Measurements from ENCODE around the gene BLTP3A.
"Not testable (repeated sequence)": the region's sequence is repeated elsewhere in the genome, so short reads cannot be mapped to it uniquely, and the experiment has no call there.

Gene BLTP3A

GRCh38 chr6:34771727-34772126 is 20.2 kb upstream of the BLTP3A start:
- no peak for TF ChIP-seq CTCF (IDR thresholded peaks at IDR 0.05; ENCODE audit: low read depth, low read length)
- H4K20me1 ChIP-seq (ENCODE audit: insufficient read depth, low read length): no peaks in the 10 kb centered on the region
- H2AFZ ChIP-seq (ENCODE audit: low read depth, low read length): no peak overlapping the region
- no peak overlapping the region for H3K9ac ChIP-seq (ENCODE audit: low read length)
- no peaks in the 10 kb centered on the region for H3K4me1 ChIP-seq (ENCODE audit: low read length)
- H3K4me2 ChIP-seq (ENCODE audit: low read length): no peak overlapping the region
- no peaks in the 10 kb centered on the region for H3K27me3 ChIP-seq (ENCODE audit: low read depth, low read length)
- H3K4me3 ChIP-seq (ENCODE audit: low read length): no peak overlapping the region
- H3K27ac ChIP-seq (ENCODE audit: low read length): no peak overlapping the region
- H3K9me3 ChIP-seq (ENCODE audit: insufficient read depth, low read length): no peaks in the 10 kb centered on the region
- H3K79me2 ChIP-seq (ENCODE audit: low read length): no peaks in the 10 kb centered on the region
- H3K36me3 ChIP-seq (replicated peaks; ENCODE audit: low read depth, low read length): peaks cover 15% of the 10 kb centered on the region

DNA sequence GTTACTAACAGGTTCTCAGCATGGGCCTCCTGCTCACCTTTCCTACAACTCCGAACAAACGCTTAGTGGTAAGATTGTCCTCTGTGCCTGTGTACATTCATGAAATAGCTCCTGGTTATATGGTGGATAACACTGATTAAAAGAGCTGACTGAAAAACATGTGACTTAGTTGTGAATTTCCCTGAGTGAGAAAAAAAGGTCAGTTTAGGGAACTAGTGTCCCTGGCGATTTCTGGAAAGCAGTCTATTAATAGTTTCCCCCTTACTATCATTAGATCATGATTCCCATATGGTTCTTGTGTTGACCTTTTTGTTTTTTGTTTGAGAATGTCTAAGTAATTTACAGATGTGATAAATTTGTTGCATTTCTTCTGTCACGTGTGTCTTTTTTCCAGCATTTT is 18.9 kb upstream of the BLTP3A start:
- peaks cover 10% of the 10 kb centered on the region for H3K36me3 ChIP-seq (replicated peaks; ENCODE audit: low read depth, low read length)
- no peaks in the 10 kb centered on the region for H3K27me3 ChIP-seq (ENCODE audit: low read depth, low read length)
- H3K79me2 ChIP-seq (ENCODE audit: low read length): no peaks in the 10 kb centered on the region
- H3K4me1 ChIP-seq (ENCODE audit: low read length): no peaks in the 10 kb centered on the region
- no peak overlapping the region for H3K27ac ChIP-seq (ENCODE audit: low read length)
- H2AFZ ChIP-seq (ENCODE audit: low read depth, low read length): no peak overlapping the region
- no peak overlapping the region for H3K9ac ChIP-seq (ENCODE audit: low read length)
- H4K20me1 ChIP-seq (ENCODE audit: insufficient read depth, low read length): no peaks in the 10 kb centered on the region
- H3K4me3 ChIP-seq (ENCODE audit: low read length): no peak overlapping the region
- no peak overlapping the region for H3K4me2 ChIP-seq (ENCODE audit: low read length)
- TF ChIP-seq CTCF (IDR thresholded peaks at IDR 0.05; ENCODE audit: low read depth, low read length): no peak
- no peak for TF ChIP-seq EZH2phosphoT487 (IDR thresholded peaks at IDR 0.05; ENCODE audit: low read depth)
- no peaks in the 10 kb centered on the region for H3K9me3 ChIP-seq (ENCODE audit: insufficient read depth, low read length)

DNA sequence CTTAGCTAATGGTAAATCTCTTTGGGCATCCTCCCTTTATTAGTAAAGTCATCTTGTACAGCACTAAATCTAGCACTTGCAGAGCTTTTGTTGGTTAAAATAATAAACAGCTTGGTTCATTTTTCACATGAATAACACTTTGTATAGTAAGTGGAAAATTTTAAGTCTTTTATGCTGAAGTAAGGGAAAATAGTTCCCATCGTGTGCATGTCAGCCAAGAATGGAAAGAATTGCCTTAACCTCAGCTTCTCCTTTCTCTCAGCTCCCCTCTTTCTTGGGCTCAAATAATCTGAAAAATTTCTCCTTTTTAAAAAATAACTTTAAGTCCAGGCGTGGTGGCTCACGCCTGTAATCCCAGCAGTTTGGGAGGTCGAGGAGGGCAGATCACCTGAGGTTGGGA is 18.0 kb upstream of the BLTP3A start:
- Histone ChIP-seq H3K27ac (ENCODE audit: low read length) (no peak overlapping the region), H3K79me2 (ENCODE audit: low read length) (no peaks in the 10 kb centered on the region), H3K27me3 (ENCODE audit: low read depth, low read length) (no peaks in the 10 kb centered on the region), H3K4me2 (ENCODE audit: low read length) (no peak overlapping the region), H3K9ac (ENCODE audit: low read length) (no peak overlapping the region), H3K4me1 (ENCODE audit: low read length) (no peaks in the 10 kb centered on the region), H3K4me3 (ENCODE audit: low read length) (no peak overlapping the region), H3K9me3 (ENCODE audit: insufficient read depth, low read length) (no peaks in the 10 kb centered on the region), H2AFZ (ENCODE audit: low read depth, low read length) (no peak overlapping the region), H3K36me3 (replicated peaks; ENCODE audit: low read depth, low read length) (peaks cover 10% of the 10 kb centered on the region), H4K20me1 (ENCODE audit: insufficient read depth, low read length) (no peaks in the 10 kb centered on the region)
- no peak for TF ChIP-seq CTCF (IDR thresholded peaks at IDR 0.05; ENCODE audit: low read depth, low read length)
- TF ChIP-seq EZH2phosphoT487 (IDR thresholded peaks at IDR 0.05; ENCODE audit: low read depth): no peak

GRCh38 chr6:34774967-34775366 is 16.9 kb upstream of the BLTP3A start:
- TF ChIP-seq CTCF (IDR thresholded peaks at IDR 0.05; ENCODE audit: low read depth, low read length) (no peak), EZH2phosphoT487 (IDR thresholded peaks at IDR 0.05; ENCODE audit: low read depth) (no peak)
- H3K4me2 ChIP-seq (ENCODE audit: low read length): no peak overlapping the region
- H3K27me3 ChIP-seq (ENCODE audit: low read depth, low read length): no peaks in the 10 kb centered on the region
- H3K4me3 ChIP-seq (ENCODE audit: low read length): no peak overlapping the region
- H4K20me1 ChIP-seq (ENCODE audit: insufficient read depth, low read length): no peaks in the 10 kb centered on the region
- peaks cover 10% of the 10 kb centered on the region for H3K36me3 ChIP-seq (replicated peaks; ENCODE audit: low read depth, low read length)
- H2AFZ ChIP-seq (ENCODE audit: low read depth, low read length): no peak overlapping the region
- H3K79me2 ChIP-seq (ENCODE audit: low read length): no peaks in the 10 kb centered on the region
- no peaks in the 10 kb centered on the region for H3K4me1 ChIP-seq (ENCODE audit: low read length)
- H3K9me3 ChIP-seq (ENCODE audit: insufficient read depth, low read length): no peaks in the 10 kb centered on the region
- H3K27ac ChIP-seq (ENCODE audit: low read length): no peak overlapping the region
- H3K9ac ChIP-seq (ENCODE audit: low read length): no peak overlapping the region

DNA sequence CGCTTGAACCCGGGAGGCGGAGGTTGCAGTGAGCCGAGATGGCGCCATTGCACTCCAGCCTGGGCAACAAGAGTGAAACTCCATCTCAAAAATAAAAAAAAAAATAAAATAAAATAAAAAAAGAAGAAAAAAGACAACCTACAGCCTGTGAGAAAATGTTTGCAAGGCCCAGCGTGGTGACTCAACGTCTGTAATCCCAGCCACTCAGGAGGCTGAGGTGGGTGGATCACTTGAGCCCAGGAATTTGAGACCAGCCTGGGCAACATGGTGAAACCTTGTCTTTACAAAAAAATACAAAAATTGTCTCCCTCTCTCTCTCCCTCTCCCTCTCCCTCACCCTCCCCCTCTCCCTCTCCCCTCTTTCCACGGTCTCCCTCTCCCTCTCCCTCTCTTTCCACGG is 6.5 kb upstream of the BLTP3A start:
- not testable (repeated sequence) for H3K36me3 ChIP-seq (replicated peaks; ENCODE audit: low read depth, low read length); H3K79me2 ChIP-seq (ENCODE audit: low read length); H3K27ac ChIP-seq (ENCODE audit: low read length); H3K4me2 ChIP-seq (ENCODE audit: low read length); H4K20me1 ChIP-seq (ENCODE audit: insufficient read depth, low read length); H2AFZ ChIP-seq (ENCODE audit: low read depth, low read length); H3K4me3 ChIP-seq (ENCODE audit: low read length); H3K9me3 ChIP-seq (ENCODE audit: insufficient read depth, low read length); H3K4me1 ChIP-seq (ENCODE audit: low read length); H3K27me3 ChIP-seq (ENCODE audit: low read depth, low read length); H3K9ac ChIP-seq (ENCODE audit: low read length)

GRCh38 chr6:34787152-34787551 is 4.7 kb upstream of the BLTP3A start:
- not testable (repeated sequence) for H3K4me3 ChIP-seq (ENCODE audit: low read length); H3K4me1 ChIP-seq (ENCODE audit: low read length); H3K27me3 ChIP-seq (ENCODE audit: low read depth, low read length); H3K36me3 ChIP-seq (replicated peaks; ENCODE audit: low read depth, low read length); H3K27ac ChIP-seq (ENCODE audit: low read length); H3K9me3 ChIP-seq (ENCODE audit: insufficient read depth, low read length); H2AFZ ChIP-seq (ENCODE audit: low read depth, low read length); H3K4me2 ChIP-seq (ENCODE audit: low read length); H3K79me2 ChIP-seq (ENCODE audit: low read length); H3K9ac ChIP-seq (ENCODE audit: low read length); H4K20me1 ChIP-seq (ENCODE audit: insufficient read depth, low read length)
